PFSK-1 (cell line): ENCODE measurements around the gene LRCOL1.

ENCODE experiments used
- POLR2AphosphoS5 ChIP-seq: IDR thresholded peaks from 2 replicates; pipeline ENCODE4 v1.6.1; 2012; ENCODE audit warnings: low read depth, mild to moderate bottlenecking, control low read depth, low read length, moderate library complexity
- REST ChIP-seq, 2 experiments: IDR thresholded peaks; 2 replicates each; pipeline versions ENCODE4 v1.6.1 to v1.8.0; 2011 to 2012; ENCODE audit warnings: low read depth in 2 of 2, low read length in 2 of 2, control low read depth in 1 of 2, inconsistent platforms in 1 of 2, mild to moderate bottlenecking in 1 of 2, moderate library complexity in 1 of 2; ENCODE audit not compliant: insufficient read depth in 1 of 2
- SIN3A ChIP-seq: IDR thresholded peaks from 2 replicates; pipeline ENCODE4 v1.6.1; 2012; ENCODE audit warnings: mild to moderate bottlenecking, low read length, moderate library complexity, borderline replicate concordance; ENCODE audit not compliant: insufficient read depth

GRCh38 chr12:132606927-132607326 lies 3.5 kb downstream of the LRCOL1 start:
- TF ChIP-seq POLR2AphosphoS5: no peak
- TF ChIP-seq SIN3A: no peak
- TF ChIP-seq REST (IDR thresholded peaks at IDR 0.05; ENCODE audit: insufficient read depth in 1 of 2, low read depth in 2 of 2, low read length in 2 of 2): no peak
